Stimulated activated CD4-positive, alpha-beta T cell treated with anti-CD3 and anti-CD28 coated beads, Interleukin-12 subunit alpha, Interleukin-12 subunit beta, amount 100 ng/mL, for 4 hours (primary cell): Measurements from ENCODE around the gene GTPBP6.
"Not testable (repeated sequence)": the region's sequence is repeated elsewhere in the genome, so short reads cannot be mapped to it uniquely, and the experiment has no call there.

Source experiments
- DNase-seq: peaks from one replicate; pipeline ENCODE4 v3.0.0-alpha.2; 2020

Gene GTPBP6

DNA sequence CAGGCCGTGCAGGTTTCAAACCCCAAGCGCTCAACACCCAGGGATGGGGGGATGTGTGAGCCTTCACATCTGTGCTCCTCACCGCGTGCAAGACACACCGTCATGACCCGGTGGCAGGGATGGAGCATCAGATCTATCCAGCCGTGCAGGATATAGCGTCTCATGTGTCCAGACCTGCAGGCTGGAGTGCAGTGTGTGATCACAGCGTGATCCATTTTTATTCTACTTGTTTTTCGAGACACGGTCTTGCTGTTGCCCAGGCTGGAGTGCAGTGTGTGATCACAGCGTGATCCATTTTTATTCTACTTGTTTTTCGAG lies 32.7 kb upstream of the GTPBP6 start:
- DNase-seq: not testable (repeated sequence)

DNA sequence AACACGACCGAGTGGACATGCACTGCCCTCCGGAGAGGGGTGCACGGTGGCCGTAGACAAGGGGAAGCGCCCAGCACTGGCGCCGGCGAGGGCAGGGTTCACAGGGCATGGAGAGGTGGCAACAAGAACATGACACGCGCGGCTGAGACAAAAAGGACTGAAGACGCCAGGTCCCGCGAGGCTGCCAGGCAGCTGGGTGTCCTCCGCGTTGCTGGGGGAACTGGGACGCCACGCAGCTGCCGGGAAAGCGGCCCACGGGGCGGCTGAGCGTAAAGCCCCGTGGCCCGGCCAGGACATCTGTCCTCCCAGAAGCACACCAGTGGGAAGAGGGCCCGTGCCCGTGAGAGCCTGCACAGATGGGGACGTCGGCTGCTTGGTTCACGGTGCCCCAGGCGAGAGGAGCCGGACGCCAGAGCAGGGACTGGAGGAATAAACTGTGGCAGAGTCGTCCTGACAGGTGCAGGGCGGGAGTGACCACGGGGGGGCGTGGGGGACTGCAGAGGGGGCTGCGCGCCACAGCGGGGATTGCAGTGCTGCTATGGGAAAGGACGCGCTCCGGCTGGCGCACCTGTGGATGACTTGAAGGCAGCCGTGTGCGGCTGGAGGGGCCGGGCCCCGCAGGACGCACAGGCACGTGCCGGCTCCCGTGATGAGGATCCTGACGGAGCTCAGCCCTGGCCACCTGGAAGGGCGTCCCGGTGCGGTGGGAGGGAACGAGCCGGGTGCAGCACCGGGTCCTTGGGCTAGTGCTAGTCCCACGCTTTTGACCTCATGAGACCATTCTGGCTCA lies 32.1 kb upstream of the GTPBP6 start:
- no peak for DNase-seq

DNA sequence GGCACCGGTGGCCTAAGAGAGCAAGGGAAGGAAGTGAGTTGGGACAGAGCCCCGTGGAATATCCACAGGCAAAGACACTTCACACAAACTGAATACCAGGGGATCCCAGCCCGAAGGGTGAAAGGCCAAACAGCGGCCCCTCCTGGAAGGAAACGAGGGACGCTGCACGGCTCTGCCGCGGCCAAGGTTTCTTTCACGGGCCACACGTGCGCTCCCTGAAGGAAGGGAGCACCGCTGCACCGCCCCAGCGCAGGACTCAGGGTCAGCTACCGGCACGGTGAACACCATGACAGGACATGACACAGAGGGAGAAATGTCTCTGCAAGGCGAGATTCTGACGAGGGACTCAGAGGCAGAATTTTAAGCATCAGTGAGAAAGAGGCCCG lies 31.5 kb upstream of the GTPBP6 start:
- no peak for DNase-seq

DNA sequence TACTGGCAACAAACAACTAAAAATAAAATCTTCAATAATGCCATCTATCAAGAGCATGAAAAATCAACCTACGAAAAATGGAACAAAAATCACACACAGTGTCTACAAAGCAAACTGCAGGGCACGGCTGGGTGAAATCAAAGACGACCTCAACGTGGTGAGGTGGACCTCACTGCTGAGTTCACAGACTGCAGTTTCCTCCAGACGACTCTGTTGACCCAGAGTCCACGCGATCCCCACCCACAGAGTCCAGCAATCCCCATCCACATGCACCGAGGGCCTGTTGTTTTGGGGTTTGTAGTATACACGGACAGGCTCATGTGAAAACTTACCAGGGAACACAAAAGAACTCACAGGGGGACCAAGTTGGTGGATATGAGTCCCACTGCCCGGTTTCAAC lies 31.1 kb upstream of the GTPBP6 start:
- DNase-seq: no peak

DNA sequence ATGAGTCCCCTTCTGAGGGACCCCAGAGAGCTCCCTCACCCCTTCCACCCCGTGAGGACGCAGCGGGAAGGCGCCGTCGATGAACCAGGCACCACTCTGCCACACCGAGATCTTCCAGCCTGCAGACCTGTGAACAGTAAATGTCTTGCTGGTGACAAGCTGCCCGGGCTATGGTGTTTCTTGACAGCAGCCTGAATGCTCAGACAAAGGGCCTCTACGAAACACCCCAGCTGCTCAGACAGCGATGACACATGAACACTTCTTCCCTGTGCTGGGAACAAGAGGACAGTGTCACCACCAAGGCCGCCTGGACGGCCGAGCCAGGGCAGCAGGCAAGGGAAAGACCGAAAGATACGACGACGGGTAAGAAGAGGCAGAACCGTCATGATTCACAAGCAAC lies 30.6 kb upstream of the GTPBP6 start:
- no peak for DNase-seq

DNA sequence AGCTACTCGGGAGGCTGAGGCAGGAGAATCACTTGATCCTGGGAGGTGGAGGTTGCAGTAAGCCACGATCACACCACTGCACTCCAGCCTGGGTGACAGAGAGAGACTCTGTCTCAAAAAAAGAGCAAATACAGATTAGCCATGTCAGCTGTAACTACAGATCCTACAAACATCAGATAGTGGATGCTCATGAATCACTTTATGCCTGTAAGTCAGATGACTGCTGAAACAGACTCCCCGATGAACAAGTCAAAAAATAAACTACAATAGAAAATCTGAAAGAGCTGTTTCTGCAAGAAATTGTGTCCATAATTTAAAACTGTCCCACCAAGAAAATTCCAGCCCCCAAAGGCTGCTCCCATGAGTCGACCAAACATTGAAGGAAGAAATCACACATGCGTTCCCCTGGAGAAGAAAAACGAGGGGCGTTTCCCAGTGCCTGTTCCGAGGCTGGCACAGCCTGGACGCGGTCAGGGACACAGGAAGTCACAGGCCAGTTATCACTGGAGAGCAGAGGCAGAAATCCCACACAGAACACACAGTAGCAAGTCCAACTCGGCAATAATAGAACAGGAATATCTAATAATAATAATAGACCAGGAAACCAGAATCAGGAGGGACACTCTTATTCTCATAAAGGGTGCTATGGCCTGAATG lies 30.0 kb upstream of the GTPBP6 start:
- DNase-seq: no peak

DNA sequence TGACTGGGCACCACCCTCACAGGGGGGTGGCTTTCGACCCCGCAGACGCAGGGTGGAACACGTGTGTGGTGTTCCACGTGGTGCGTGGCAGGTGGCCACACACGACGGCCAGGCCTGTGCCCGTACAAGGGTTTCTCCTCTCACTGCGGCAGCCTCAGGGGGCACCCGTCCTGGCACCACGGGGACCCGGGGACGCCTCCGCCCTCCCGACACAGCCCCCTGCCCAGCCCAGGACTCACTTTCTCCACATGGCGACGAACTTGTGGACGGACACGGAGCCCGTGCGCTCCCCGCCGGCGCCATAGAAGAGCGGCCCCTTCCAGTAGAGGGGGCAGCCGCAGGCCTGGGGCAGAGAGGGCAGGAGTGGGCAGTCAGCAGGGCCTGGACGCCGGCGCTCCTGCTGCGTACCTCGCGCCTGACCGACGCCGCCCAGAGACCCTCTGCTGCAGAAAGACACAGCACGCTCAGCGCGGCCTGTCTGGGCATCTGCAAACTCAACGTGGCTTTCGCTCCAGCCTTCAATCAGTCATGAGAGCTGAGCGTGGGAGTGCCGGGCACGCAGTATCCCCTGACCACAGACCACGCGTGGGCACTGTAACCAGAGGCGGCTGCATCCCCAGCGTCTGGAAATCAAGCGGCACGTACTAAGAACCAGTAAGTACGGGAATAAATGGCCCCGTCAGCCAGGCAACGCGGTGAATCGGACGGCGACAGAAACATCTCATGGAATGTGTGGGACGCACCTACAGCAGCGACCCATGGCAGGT lies 28.9 kb upstream of the GTPBP6 start:
- no peak for DNase-seq

DNA sequence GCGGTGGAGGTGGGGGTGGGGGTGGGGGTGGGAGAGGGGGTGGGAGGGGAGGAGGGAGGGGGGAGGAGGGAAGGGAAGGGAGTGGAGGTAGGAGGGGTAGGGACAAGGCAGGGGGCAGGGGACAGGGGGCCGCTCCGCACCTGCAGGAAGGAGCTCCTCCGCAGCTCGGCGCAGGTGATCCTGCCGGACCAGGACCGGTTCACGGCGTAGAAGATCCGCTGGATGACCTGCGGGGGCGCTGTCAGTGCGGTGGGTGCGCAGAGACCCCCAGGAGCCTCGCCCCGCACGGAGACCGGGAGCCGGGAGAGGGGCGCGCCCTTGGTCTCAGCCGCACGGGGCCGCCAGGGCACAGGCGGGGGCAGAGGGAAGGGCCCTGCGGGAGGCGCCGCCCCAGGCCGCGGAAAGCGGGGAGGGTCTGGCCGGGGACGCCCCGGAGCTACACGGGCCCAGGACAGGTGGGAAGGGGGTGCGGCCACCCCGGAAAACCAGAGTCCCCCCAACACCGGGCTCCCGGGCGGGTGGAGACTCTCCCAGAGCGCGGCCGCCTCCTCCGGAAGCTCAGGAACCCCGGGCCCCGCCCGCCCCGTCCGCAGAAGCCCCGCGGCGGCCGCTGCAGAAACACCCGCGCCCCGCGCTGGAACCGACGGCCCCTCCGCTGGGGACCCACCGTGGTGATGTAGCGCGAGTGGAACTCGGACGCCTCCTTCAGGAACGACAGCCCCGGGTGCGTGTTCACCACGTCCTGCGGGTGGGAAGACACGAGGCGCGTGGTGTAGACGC lies 27.6 kb upstream of the GTPBP6 start:
- DNase-seq: no peak

DNA sequence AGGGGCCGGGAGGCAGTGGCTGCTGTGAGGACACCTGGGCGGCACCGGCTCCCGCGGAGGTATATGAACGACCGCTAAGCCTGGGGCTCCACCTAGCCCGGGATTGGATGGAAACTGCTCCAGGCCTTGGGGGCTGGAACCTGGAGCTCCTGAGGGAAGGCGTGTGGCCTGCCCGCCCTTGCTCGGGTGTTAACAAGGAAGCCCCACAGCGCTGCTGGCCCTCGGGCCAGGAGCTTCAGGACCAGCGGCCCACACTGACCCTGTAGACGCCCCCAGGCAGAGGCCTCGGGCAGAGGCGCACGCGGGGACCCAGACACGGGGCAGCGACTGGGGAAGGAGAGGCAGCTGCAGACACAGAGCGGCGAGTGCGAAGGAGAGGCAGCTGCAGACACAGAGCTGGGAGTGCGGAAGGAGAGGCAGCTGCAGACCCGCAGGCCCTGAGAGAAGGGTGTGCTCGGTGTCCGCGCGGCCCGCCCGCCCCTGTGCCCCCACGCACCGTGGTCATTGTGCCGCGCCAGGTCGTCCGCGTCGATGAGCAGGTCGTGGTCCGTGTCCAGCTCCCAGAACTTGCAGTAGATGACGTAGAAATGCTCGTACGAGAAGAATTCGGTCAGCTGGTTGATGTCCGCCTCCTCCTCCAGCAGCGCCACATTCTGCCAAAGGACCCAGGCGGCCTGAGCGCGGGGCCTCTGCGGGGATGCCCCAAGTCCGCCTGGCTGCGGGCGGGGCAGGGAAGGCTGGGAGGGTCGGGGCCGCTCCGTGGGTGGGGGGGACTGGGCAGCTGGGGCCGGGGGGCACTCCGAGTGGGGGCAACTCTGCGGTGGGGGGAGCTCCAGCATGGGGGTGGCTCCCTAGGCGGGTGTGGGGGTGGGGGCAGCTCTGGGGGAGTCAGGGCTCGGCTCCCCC lies 26.7 kb upstream of the GTPBP6 start:
- DNase-seq: no peak

DNA sequence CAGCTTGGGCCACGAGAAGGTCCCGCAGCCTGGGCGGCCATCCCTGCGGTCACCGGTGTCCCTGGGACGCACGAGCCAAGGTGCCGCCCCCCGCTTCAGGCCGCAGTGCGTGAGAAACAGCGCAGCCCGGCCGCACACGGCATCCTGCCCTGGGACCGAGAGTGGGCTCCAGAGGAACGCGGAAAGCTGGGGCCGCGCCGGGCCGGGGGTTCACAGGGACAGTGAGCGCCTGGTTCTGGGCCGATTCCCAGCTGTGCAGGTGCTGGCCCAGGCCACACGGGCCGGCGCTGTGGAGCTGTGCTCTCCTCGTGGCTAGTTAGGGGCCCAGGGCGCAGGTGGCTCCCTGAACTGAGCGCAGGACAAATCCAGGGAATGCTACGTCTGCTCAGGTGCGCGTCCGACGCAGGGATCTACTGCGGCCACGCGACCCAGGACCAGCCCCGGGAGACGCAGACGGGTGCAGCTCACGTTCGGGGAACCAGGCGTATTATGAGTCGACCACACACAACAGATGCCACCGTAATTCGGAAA lies 25.8 kb upstream of the GTPBP6 start:
- no peak for DNase-seq

DNA sequence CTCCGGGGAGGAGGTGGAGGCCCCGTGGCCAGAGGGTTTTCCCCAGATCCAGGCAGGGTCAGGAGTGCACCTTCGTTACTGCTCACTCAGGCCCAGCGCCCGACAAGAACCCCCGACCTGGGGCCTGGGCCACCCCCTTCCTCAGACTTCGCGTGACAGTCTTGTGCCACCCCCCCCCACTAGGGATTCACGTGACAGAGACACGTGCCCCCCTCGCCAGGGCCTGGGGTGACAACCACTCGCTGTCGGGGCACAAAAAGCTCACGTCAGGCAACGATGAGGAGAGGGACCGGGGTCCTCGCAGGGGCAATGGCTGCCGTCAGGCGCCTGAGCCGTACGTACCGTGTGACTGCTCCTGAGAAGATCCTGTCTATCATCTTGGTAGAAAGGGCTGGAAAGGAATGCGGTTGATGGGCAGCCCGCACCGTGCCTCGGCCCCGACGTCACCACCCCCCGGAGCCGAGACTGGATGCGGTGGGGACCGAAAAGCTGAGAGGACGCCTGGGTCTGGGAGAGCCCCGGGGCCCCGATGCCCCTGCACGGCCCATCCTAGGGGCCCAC lies 23.0 kb upstream of the GTPBP6 start:
- no peak for DNase-seq

DNA sequence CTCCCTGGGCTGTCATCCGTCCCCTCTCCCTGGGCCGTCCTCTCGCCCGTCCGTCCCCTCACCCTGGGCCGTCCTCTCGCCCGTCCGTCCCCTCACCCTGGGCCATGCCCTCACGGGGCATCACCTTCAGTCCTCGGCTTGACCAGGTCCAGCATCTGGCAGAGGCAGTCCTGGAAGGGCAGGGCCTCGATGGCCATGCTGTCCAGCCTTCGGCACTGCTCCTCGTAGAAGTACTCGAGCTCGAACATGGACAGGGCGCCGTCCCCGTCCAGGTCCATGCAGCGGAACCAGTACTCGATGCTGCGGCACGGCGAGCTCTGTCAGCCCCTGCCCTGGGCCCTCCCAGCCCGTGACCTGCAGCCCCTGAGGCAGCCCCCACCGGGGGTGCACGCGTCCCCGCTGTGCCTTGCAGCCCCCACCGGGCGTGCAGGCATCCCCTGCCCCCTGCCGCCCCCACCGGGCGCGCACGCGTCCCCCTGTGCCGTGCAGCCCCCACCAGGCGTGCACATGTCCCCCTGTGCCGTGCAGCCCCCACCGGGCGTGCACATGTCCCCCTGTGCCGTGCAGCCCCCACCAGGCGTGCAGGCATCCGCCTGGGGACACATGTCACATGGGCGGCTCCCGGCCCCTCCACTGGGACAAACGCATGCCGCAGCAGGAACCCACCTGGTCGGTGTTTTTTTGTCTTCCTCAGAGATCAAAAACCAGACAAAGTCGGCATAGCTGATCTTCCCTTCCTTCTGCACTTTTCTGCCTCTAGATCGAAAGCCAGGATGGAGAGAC lies 22.2 kb upstream of the GTPBP6 start:
- no peak for DNase-seq

DNA sequence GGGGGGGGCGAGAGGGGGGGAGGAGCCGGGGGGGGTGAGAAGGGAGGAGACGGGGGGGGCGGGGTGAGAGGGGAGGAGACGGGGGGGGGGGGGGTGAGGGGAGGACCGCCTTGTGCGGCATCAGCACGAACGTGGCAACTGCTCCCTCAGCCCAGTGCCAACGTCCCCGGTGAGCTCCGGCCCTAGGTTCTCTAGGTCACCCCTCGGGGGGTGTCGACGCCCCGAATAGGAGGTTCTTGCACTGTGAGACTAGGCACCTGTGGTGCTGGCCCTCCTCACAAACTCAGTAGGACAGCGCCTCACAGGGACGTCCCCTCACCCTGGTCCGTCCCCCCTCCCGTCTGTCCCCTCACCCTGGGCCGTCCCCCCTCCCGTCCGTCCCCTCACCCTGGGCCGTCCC lies 21.5 kb upstream of the GTPBP6 start:
- no peak for DNase-seq

DNA sequence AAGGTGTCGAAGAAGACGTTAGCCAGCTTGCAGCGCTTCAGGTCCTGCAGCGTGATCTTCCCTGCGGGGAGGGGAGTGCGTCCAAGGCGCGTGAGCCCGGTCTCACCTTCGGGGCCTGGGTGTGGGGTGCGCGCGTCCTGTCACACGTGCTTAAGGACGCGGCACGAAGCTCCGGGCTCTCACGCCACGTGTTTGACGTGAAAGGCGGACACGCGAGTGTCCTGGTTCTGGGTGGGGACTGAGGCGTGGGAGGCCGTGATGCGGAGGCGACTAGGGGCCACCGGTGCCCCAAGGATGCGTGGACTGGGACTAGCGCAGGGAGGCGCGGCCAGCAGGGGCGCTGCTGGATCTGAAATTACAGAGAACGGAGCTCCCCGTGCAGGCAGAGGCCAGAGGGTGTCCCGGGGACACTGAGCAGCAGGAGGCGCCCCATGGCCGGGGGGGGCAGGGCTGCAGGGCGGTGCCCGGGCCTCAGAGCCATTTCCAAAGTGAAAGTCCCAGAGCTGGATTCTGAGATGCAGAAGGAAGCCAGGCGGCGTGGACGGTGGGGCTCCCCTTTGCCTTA lies 20.3 kb upstream of the GTPBP6 start:
- no peak for DNase-seq

DNA sequence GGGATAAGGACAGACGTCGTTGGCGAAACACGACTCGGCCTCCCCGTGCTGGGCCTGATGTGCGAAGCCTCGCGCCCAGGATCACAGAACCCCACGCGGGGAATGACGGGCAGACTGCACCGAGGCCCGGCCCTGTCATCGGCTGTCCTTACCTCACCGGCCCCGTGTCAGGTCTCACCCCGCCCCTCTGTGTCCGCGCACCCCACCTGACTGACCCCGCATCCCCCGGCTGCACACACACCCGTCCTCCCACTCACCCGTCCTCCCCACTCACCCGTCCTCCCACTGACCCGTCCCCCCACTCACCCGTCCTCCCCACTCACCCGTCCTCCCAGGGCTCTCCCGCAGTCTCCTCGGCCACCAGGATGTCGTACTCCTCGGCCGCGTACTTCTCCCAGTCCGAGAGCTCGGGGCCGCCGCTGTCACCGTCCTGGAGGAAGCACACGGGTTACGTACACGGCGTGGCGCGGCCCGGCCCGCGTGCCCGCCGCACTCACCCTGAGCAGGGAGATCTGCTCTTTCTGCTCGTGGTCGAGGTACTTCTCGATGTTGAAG lies 19.8 kb upstream of the GTPBP6 start:
- DNase-seq: no peak

DNA sequence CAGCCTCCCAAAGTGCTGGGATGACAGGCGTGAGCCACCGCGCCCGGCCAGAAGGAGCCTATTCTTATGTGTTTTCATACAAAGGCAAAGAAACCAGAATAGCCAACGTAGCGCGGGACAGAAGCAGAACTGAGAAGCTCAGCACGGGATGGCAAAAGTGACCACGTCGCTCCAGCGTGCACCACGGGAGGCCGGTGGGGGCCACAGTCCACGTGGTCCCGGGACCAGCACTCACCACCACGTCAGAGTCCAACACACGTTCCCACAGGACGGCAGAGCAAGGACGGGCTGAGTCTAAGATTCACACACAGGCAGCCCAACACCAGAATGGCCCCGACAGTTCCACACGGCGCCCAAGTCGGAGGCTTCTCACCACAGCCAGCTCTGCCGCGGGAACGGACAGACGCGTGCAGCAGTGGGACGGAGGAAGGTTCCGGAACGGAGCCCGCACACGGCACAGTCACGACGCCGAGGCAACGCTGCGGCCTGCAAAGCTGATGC lies 18.8 kb upstream of the GTPBP6 start:
- no peak for DNase-seq

DNA sequence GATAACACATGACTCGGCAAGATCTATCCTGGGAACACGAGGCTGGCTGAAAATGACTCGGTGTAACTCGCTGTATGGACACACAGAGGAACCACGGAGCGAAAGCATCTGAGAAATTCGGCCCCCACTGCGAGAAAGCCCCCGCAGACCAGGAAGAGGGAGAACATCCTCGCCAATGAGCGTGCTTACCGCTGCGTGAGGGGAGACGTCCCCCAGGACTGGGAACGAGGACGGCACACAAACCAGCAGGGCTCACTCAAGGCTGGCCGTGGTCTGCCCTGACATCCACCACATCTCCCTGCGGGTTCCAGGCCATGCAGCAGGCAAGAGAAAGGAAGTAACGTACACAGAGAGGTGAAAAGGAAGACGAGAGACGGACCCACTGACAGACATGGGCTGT lies 17.6 kb upstream of the GTPBP6 start:
- DNase-seq: no peak

DNA sequence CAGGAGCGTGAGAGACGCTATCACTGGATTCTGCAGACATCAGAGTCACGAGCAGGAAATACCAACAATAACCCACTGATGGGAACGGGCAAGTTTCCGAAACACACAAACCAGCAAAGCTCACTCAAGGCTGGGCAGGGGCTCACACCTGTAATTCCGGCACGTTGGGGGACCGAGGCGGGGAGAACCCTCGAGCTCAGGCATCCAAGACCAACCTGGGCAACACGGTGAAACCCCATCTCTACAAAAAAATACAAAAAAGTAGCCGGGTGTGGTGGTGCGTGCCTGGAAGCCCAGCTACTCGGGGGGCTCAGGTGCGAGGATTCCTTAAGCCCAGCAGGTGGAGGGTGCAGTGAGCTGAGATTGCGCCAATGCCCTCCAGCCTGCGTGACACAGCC lies 17.2 kb upstream of the GTPBP6 start:
- no peak for DNase-seq

DNA sequence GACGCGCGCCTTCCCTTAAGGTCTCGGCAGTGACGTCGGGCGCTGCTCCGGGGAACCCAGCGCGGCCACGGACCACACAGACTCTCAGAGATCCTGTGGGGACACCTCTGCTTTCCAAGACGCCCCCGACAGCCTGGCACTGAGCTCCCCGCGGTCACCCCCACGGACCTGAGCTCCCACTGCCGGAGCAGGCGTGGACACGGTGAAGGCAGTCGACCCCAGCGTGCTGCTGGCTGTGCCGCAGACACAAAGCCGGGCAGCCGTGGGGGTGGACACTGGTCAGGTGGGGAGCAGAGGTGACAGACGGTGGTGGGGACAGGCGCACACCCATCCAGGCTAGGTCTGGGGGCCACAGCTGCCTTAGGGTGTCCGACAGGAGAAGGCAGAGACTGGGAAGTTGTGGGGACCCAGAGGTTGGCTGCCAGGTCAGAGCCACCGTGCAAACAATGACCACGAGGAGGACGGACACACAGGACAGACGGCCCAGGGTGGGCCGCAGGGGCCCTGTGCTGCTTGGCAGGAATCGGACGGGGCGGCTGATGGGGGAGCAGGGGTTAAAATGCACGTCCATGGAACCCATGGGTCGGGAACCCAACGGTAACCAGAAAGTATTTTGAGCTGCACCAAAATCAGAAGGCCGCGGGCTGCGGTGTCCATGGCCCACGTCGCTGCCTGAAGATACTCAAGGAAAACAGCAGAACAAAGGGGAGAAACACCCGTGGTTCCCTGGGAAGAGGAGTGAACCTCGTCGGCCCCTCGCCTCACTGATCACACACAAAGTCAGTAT lies 16.6 kb upstream of the GTPBP6 start:
- DNase-seq: no peak
